Mesendoderm (in vitro differentiated cells): ENCODE measurements around the gene TBCD.
A peak's percentile ranks its signal among the peaks of the same experiment; 100 is the strongest.
"Not testable (repeated sequence)": the region's sequence is repeated elsewhere in the genome, so short reads cannot be mapped to it uniquely, and the experiment has no call there.

Experiments
- DNase-seq: peaks from one replicate; pipeline ENCODE4 v3.0.0; 2013
- H2AK5ac ChIP-seq: 2 replicates; pipeline ENCODE4 v1.6.1; 2013; ENCODE audit warnings: low read length, inconsistent platforms
- H2BK120ac ChIP-seq: 2 replicates; pipeline ENCODE4 v1.6.1; 2013; ENCODE audit warnings: low read depth, mild to moderate bottlenecking, low read length, moderate library complexity, mixed read lengths
- H2BK15ac ChIP-seq: replicated peaks from 2 replicates; pipeline ENCODE4 v1.6.1; 2013; ENCODE audit warnings: low read depth, mild to moderate bottlenecking, moderate library complexity
- H2BK5ac ChIP-seq: 2 replicates; pipeline ENCODE4 v1.6.1; 2013; ENCODE audit warnings: low read length, inconsistent platforms
- H3K18ac ChIP-seq: 2 replicates; pipeline ENCODE4 v1.6.1; 2013; ENCODE audit warnings: mild to moderate bottlenecking, low read length, mixed read lengths
- H3K23ac ChIP-seq: one replicate; pipeline ENCODE4 v1.6.1; 2013; ENCODE audit warnings: low read length
- H3K27ac ChIP-seq: 2 replicates; pipeline ENCODE4 v1.5.1; 2013; ENCODE audit warnings: low read depth, mild to moderate bottlenecking, inconsistent platforms, low read length, moderate library complexity
- H3K27me3 ChIP-seq: 2 replicates; pipeline ENCODE4 v1.6.1; 2013; ENCODE audit warnings: low read length, control low read depth, mild to moderate bottlenecking, inconsistent platforms; ENCODE audit not compliant: insufficient read depth, poor library complexity
- H3K36me3 ChIP-seq: 2 replicates; pipeline ENCODE4 v1.6.1; 2013; ENCODE audit warnings: low read length, inconsistent platforms; ENCODE audit not compliant: control insufficient read depth, insufficient read depth
- H3K4ac ChIP-seq: one replicate; pipeline ENCODE4 v1.6.1; 2013; ENCODE audit warnings: low read depth, mild to moderate bottlenecking, low read length, moderate library complexity
- H3K4me1 ChIP-seq: 2 replicates; pipeline ENCODE4 v1.6.1; 2013; ENCODE audit warnings: low read depth, low read length, inconsistent platforms; ENCODE audit not compliant: control insufficient read depth
- H3K4me2 ChIP-seq: 2 replicates; pipeline ENCODE4 v1.6.1; 2013; ENCODE audit warnings: low read length
- H3K4me3 ChIP-seq: 2 replicates; pipeline ENCODE4 v1.5.1; 2013; ENCODE audit warnings: mild to moderate bottlenecking, low read length
- H3K56ac ChIP-seq: one replicate; pipeline ENCODE4 v1.6.1; 2013; ENCODE audit warnings: low read length
- H3K79me1 ChIP-seq: 2 replicates; pipeline ENCODE4 v1.6.1; 2013; ENCODE audit warnings: low read length, inconsistent platforms
- H3K79me2 ChIP-seq: 2 replicates; pipeline ENCODE4 v1.6.1; 2013; ENCODE audit warnings: mild to moderate bottlenecking, low read length; ENCODE audit not compliant: control insufficient read depth, insufficient read depth
- H3K9ac ChIP-seq: 2 replicates; pipeline ENCODE4 v1.6.1; 2013; ENCODE audit warnings: low read length, inconsistent platforms
- H4K5ac ChIP-seq: one replicate; pipeline ENCODE4 v1.6.1; 2013; ENCODE audit warnings: low read length
- H4K8ac ChIP-seq: one replicate; pipeline ENCODE4 v1.6.1; 2013; ENCODE audit warnings: low read depth, mild to moderate bottlenecking, control low read depth, low read length, moderate library complexity
- WGBS: extraction: QIAGEN DNeasy Blood & Tissue Kit; methylation state at CpG from one replicate; pipeline ENCODE4 v1.1.7; 2013; ENCODE audit warnings: low lambda C conversion rate, missing lambda C conversion rate; ENCODE audit not compliant: insufficient coverage; ENCODE audit errors: extremely low coverage; 5-methylcytosine and 5-hydroxymethylcytosine counted together

The TBCD gene

DNA sequence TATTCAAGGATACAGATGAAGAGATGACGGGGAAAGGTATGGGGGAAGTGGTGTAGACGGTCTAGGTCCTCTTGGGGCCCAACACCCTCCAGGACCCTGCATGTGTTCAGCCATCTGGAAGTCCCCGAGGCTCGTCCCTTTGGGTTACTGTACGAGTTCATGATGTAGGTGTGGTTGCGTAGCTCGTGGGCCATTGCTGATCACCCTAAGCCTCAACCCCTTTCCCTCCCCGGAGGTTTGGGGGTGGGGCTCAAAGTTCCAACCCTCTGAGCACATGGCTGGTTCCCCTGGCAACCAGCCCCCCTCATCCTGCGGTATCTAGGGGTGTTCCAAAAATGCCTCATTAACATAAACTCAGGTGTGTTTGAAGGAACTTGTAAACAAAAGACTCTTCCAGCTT, 228.8 kb downstream of the TBCD start:
- H3K27me3 ChIP-seq: no peaks in the 10 kb centered on the region
- WGBS: no CpG with 5 or more reads among the region's 9 CpGs

DNA sequence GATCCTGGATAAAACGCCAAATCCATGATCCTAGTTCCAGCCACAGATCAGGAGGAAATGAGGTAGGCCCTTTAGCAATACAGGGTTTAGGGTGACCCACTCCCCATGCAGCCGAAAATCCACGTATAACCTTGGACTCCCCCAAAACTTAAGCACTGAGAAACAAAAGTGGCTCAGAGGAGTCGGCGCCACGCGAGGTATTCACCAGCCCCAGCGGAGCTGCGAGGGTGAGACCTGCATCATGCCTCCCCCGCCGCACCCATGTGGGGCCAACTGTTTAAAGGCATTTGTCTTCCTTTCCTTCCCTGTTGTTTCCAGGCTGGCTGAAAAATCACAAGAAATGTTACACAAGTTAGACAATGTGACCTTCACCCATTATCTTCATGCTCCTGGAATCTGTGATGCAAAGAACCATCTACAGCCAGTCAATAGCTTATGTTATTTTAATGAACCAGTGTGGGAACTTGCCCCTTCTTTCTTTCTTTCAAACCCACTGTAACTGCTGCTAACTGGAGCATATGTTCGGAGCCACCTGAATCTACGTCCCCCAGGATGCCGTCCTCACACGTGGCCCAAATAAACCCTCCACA, 229.4 kb downstream of the TBCD start:
- Histone ChIP-seq H4K8ac (no peak overlapping the region), H3K56ac (no peak overlapping the region), H3K4ac (no peak overlapping the region), H2BK120ac (no peak overlapping the region), H2BK5ac (no peak overlapping the region), H3K27me3 (no peaks in the 10 kb centered on the region), H3K4me3 (no peak overlapping the region), H2BK15ac (no peak overlapping the region), H3K27ac (no peak overlapping the region), H4K5ac (no peak overlapping the region), H3K23ac (no peak overlapping the region), H3K18ac (no peak overlapping the region), H3K79me2 (no peaks in the 10 kb centered on the region), H3K79me1 (no peaks in the 10 kb centered on the region), H3K4me2 (no peak overlapping the region), H3K4me1 (no peaks in the 10 kb centered on the region), H2AK5ac (no peak overlapping the region), H3K36me3 (no peaks in the 10 kb centered on the region), H3K9ac (no peak overlapping the region)
- WGBS: no CpG with 5 or more reads among the region's 15 CpGs
- no peak for DNase-seq

More for the DNA sequence above, 228.8 kb downstream of the TBCD start:
- Histone ChIP-seq H3K4ac (no peak overlapping the region), H4K8ac (no peak overlapping the region), H3K27ac (no peak overlapping the region), H3K4me2 (no peak overlapping the region), H2BK15ac (no peak overlapping the region), H3K23ac (no peak overlapping the region), H3K9ac (no peak overlapping the region), H2AK5ac (no peak overlapping the region), H3K56ac (no peak overlapping the region), H2BK5ac (no peak overlapping the region), H3K79me2 (no peaks in the 10 kb centered on the region), H2BK120ac (no peak overlapping the region), H3K18ac (no peak overlapping the region), H3K36me3 (no peaks in the 10 kb centered on the region), H4K5ac (no peak overlapping the region), H3K79me1 (no peaks in the 10 kb centered on the region), H3K4me3 (no peak overlapping the region), H3K4me1 (no peaks in the 10 kb centered on the region)
- DNase-seq: no peak

- no peak overlapping the region for H2BK5ac ChIP-seq
- H3K18ac ChIP-seq: no peak overlapping the region
- no peaks in the 10 kb centered on the region for H3K79me2 ChIP-seq
- no peak overlapping the region for H2BK120ac ChIP-seq
- H3K4me1 ChIP-seq: no peaks in the 10 kb centered on the region
- H3K79me1 ChIP-seq: no peaks in the 10 kb centered on the region
- no peak overlapping the region for H3K4ac ChIP-seq
- DNase-seq: peak; percentile 11
- H4K5ac ChIP-seq: no peak overlapping the region
- H3K9ac ChIP-seq: no peak overlapping the region
- no peak overlapping the region for H3K23ac ChIP-seq
- no peak overlapping the region for H2BK15ac ChIP-seq
- no peaks in the 10 kb centered on the region for H3K36me3 ChIP-seq
- H3K27me3 ChIP-seq: no peaks in the 10 kb centered on the region
- no peak overlapping the region for H3K4me3 ChIP-seq
- no peak overlapping the region for H3K27ac ChIP-seq
- no peak overlapping the region for H2AK5ac ChIP-seq
- H4K8ac ChIP-seq: no peak overlapping the region
- no CpG with 5 or more reads among the region's 27 CpGs for WGBS
- H3K4me2 ChIP-seq: no peak overlapping the region
- no peak overlapping the region for H3K56ac ChIP-seq
These were observed 231.8 kb downstream of the TBCD start for GRCh38 chr17:82983510-82984248.

DNA sequence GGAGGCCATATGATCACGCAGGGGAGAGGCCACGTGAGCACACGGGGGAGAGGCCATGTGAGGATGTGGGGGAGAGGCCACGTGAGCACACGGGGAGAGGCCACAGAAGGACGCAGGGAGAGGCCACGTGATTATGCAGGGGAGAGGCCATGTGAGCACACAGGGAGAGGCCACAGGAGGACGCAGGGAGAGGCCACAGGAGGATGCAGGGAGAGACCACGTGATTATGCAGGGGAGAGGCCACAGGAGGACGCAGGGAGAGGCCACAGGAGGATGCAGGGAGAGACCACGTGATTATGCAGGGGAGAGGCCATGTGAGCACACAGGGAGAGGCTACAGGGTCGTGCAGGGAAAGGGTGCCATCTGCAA, 232.4 kb downstream of the TBCD start:
- not testable (repeated sequence) for H3K23ac ChIP-seq, H4K5ac ChIP-seq, H3K27ac ChIP-seq, H3K79me1 ChIP-seq, H3K36me3 ChIP-seq, H3K79me2 ChIP-seq, H3K4me2 ChIP-seq, H3K56ac ChIP-seq, H3K4me3 ChIP-seq, H2AK5ac ChIP-seq, H4K8ac ChIP-seq, H3K9ac ChIP-seq, H2BK15ac ChIP-seq, DNase-seq, H3K27me3 ChIP-seq, H3K18ac ChIP-seq, H2BK5ac ChIP-seq, H3K4ac ChIP-seq, H2BK120ac ChIP-seq, H3K4me1 ChIP-seq
- no CpG with 5 or more reads among the region's 12 CpGs for WGBS

DNA sequence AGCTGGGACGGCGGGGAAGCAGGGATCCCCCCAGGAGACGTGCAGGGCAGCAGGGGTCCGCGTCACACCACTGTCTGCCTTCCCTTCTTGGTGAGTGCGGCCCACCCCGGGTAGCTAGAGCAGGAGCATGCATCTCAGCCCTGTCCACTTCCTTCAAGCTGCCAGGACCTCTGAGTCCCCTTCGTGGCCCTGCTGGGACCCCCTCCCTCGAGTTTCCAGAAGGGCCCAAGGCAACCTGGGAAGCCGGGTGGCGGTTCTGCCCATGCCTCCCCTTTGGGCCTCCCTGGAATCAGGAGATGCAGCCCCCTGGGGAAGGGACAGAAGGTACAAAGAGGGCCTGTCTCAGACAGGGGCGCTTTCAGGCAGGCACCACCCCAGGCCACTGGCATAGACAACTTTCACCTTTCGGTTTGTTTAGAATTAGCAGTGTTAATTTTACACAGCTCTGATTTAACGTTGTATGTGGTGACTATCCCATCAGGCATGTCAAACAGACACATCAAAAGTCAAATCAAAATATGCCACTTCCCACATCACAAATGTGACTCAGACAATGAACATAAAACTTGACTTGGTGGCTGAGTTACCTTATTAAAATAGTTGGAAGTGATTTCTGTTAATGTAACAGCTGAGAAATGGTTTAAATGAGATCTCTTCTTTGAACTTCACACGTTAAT, 233.0 kb downstream of the TBCD start:
- Histone ChIP-seq H2BK5ac (no peak overlapping the region), H3K56ac (no peak overlapping the region), H3K18ac (no peak overlapping the region), H3K4me2 (no peak overlapping the region), H3K23ac (no peak overlapping the region), H3K4me3 (no peak overlapping the region), H2BK15ac (no peak overlapping the region), H2AK5ac (no peak overlapping the region), H4K8ac (no peak overlapping the region), H3K79me1 (no peaks in the 10 kb centered on the region), H3K9ac (no peak overlapping the region), H3K79me2 (no peaks in the 10 kb centered on the region), H3K4ac (no peak overlapping the region), H3K4me1 (no peaks in the 10 kb centered on the region), H4K5ac (no peak overlapping the region), H2BK120ac (no peak overlapping the region), H3K27me3 (no peaks in the 10 kb centered on the region), H3K36me3 (no peaks in the 10 kb centered on the region), H3K27ac (no peak overlapping the region)
- WGBS: no CpG with 5 or more reads among the region's 15 CpGs
- no peak for DNase-seq
